IPS DF 19.7 (cell line): Measurements from ENCODE around the gene RPL10A.

Experiments
- DNase-seq: peaks from one replicate; pipeline ENCODE4 v3.0.0-alpha.2; 2013; ENCODE audit warnings: low read depth, low spot score

RPL10A gene

DNA sequence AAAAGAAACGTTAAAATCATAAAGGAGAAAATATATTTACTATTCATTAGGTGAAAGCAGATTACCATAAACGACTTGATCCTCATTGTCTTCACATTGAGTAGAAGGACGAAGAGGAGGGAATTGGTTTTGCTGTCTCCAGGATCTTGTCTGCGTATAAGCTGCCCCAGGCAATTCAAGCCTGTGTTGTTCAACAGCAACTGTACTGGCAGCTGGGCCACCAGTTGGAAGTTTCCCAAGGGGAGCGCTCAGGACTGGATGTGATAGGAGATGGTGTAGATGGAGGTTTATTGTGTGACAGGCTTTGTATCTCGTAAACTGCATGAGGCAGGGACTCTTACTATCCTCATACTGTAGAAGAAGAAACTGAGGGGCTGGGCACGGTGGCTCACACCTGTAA, 20.0 kb upstream of the RPL10A start:
- DNase-seq = no peak

DNA sequence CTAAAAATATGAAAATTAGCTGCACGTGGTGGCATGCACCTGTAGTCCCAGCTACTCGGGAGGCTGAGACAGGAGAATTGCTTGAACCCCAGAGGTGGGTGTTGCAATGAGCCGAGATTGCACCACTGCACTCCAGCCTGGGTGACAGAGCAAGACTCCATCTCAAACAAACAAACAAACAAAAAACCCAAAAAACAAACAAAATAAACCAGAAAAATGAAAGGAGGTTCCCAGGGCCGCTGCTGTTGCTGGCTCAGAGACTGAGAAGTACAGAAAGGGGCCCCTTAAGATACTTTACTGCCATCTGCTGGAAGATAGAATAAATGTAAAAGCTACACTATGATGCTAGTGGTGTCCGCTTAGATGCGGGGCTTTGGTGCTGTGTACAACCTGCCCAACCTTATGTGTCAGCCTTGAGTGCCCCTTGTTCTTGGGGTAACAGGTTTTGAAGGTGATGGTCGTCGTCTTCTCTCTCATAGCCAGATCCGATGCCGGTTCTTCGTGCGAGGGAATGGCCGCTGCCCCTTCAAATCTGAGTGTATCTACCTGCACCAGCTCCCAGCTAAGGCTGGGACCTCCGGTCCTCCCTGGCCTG, 18.8 kb upstream of the RPL10A start:
- DNase-seq = no peak

DNA sequence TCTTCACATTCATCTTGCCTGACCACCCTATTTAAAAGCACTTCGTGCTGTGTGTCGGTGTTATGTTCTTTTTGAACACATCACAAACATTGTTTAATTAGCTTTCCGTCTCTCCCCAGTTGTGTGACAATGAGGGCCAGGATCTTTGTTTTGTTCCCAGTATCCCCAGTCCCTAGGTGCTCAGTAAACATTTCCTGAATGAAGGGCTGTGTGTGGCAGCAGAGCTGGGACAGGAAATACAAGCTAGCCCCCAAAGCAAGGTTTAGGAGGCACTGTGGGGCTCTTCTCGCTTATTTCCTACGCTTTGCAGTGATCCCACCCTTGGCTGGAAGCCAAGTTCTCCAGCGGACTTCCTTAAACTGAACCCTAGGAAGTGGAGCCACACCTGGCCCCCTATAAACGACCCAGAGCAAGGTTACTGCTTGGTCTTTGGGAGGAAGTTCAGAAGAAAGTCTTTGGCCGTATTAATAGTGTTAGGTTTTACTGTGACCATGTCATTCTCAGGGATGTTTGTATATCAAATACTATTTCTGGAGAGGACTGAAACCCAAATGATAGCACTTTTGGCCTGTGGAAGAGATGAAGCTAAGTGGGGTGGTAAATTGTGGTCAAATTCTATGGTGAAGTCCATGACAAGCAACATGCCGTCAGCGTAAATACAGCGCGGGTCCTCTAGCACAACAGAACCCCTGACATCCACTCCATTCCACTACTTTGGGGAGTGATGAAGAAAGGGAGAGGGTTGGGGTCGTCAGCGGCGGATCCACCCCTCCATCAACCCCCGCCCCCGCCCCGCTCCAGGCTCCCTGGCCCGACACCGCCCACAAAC, 16.6 kb upstream of the RPL10A start:
- DNase-seq = no peak

DNA sequence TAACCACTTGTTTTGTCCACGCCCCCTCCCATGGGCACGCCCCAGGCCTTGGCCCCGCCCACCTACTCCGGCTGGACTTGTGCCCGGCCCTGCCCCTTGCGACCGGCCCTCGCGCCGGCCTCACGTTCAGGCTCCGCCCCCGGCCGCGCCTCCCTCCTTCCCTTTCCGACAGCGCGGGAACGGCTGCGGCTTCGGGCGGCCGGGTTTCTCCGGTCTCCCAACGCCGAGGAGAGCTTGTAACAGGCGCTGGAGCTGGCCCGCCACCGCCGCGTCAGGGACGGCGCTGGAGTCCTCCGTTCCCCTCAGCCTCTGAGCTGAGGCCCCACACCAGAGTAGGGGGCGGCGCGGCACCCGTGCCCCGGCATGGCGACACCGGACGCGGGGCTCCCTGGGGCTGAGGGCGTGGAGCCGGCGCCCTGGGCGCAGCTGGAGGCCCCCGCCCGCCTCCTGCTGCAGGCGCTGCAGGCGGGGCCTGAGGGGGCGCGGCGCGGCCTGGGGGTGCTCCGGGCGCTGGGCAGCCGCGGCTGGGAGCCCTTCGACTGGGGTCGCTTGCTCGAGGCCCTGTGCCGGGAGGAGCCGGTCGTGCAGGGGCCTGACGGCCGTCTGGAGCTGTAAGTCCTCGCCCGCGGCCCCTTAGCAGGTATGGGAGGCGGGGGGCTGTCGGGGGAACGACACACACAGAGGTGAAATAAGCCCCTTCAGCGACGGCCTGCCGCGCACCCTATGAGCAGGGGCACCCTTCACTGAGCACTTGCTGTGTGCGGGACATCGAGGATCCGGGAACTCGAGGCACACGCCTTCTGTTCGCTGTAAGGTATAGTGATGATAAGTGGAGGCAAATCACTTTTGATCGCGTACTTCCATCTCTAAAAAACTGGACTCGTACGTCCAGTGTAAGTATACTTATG, 15.8 kb upstream of the RPL10A start, which contains the start of gene FANCE:
TSS of gene FANCE (plus strand) at position 156 of the 908 bp plus-strand sequence. CDS start at position 364, 208 bp downstream.
- no peak for DNase-seq

DNA sequence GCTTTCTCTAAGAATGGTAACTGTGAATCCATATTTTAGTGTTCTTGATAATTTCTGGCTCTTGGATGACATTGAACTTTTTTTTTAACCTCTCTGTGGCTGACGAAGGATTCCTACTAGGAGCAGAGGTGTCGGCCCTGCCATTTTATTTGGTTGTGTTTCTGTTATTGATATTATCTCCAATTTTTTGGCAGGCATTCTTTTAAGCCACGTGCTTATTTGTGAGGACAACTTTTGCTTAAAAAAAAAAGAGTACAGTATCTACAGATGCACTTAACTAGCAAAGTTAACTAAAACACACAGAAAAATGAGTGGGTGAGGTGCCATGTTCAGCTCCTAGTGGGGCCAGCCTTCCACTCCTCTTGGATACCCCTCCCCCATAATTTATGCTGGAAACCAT, 15.0 kb upstream of the RPL10A start:
- DNase-seq = no peak

DNA sequence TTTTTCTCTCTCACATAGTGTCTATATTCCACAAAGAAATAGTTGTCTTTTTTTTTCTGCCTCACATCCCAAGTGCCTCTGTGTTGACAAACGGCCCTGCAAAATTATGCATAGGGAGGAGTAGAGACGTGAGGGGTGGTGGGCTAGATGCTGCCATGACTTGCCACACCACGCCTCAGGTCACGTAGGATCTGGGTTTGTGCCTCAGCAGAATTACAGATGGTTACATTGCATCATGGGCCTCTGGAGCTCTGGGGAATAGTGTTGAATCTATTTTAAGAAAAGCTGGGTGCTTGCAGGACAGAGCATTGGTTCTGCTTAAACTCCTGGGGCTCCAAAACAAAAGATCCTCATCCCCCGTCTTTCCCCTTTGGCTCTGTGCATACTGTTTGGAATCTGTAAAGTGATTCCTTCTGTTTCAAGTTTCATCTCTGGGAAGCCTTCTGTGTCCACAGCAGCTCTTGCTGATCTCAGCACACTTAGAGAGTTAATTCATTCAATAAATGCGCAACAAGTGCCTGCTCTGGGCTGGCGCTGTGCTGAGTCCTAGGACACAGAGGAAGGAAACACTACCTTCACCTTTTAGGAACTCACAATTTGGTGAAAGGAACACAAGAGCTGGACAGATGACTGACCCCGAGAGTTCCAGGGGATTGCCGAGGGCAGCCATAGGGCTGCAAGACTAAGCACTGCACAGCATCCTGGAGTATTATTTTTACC, 13.7 kb upstream of the RPL10A start:
- DNase-seq = no peak

DNA sequence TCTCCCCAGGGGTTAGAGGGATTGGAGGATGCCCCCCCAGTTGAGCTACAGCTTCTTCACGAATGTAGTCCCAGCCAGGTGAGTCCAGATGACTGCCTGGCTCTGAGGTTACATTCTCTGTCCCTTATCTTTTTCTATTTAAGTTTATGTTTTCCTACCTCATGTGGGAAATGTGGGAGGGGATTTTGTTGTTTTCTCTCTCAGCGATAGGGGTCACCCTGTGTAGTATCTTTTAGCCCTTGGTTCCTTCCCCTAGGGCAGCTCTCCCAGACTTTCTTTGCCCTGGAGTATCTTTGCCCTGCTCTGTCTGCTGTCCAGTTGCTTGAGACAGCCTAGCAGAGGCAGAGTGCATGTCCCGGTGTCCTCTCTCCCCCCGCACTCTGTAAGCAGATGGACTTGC, 10.3 kb upstream of the RPL10A start:
- DNase-seq = no peak

DNA sequence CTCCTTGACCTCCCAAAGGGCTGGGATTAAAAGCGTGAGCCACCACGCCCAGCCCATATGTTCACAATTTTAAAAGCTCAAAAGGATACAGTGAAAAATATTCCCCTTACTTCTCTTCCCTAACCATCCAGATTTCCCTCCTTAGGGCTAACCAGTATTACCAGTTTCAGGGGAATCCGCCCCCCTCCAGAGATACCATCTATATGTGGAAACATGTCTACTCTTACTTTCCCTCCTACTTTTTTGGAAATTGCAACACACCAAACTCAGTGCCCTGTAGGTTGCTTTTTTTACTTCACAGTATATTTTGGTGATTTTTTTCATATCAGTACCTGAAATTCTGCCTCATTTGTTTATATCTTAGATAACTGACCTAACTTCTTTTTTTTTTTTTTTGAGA, 6.9 kb upstream of the RPL10A start:
- no peak for DNase-seq

DNA sequence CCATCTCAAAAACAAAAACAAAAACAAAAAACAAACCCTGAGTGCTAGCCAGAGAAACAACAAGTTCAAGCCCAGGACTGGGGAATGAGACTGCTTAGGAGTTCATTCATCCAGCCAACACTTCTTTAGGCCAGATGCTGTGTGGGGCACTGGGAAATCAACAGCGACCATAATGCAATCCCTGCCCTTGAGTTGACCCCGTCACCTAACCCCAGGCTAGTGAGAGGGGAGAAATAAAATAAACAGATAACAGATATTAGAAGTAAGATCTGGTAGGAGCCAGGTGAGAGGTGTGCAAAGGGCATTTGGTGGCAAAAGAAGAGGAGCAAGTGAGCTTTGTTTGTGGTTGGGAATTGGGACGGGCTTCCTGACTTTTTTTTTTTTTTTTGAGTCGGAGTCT, 4.9 kb upstream of the RPL10A start:
- no peak for DNase-seq

DNA sequence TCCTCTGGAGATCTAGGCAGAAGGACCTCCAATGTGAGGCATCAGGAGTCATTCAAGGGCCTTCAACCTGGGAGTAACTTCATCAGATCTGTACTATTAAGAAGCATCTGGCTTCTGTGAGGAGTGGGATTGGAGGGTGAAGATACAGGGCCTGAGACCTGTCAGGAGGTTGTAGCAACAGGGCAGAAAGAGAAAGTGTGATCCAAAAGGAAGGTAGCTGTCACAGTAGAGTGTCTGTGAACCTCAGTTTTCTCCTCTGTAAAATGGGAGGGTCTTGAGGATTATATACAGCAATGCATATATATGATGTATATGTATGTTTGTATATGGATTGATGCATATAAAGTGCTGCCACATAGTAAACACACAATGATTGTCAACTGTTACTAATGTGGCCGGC, 2.6 kb upstream of the RPL10A start:
- no peak for DNase-seq

DNA sequence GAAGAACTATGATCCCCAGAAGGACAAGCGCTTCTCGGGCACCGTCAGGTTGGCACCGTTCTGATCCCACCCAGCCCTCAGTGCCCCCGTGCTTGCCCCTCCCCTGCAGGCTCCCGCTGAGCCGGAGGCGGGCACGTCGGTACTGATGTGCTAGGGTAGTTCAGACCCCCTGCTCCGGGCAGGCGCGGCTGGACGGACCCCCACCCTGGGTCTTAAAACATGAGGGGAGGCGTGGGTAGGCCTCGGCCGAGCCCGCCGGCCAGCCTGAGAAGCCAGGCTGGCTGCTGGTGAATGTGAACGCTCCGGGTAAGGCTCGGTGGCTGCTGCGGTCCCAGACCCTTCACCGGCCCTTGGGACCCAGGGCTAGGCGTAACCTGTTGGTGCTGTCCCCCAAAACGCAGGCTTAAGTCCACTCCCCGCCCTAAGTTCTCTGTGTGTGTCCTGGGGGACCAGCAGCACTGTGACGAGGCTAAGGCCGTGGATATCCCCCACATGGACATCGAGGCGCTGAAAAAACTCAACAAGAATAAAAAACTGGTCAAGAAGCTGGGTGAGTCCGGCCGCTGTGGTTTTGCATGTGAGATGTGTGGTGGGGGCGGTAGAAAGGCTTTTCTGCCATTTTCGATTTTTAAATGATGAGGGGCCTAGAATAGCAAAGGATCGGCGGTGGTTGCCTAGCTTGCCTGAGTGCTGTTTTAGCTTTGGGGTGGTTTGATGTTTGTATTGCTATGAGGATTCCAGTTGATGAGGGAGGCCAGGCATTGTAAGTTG, 964 bp downstream of the RPL10A start:
- DNase-seq = no peak

DNA sequence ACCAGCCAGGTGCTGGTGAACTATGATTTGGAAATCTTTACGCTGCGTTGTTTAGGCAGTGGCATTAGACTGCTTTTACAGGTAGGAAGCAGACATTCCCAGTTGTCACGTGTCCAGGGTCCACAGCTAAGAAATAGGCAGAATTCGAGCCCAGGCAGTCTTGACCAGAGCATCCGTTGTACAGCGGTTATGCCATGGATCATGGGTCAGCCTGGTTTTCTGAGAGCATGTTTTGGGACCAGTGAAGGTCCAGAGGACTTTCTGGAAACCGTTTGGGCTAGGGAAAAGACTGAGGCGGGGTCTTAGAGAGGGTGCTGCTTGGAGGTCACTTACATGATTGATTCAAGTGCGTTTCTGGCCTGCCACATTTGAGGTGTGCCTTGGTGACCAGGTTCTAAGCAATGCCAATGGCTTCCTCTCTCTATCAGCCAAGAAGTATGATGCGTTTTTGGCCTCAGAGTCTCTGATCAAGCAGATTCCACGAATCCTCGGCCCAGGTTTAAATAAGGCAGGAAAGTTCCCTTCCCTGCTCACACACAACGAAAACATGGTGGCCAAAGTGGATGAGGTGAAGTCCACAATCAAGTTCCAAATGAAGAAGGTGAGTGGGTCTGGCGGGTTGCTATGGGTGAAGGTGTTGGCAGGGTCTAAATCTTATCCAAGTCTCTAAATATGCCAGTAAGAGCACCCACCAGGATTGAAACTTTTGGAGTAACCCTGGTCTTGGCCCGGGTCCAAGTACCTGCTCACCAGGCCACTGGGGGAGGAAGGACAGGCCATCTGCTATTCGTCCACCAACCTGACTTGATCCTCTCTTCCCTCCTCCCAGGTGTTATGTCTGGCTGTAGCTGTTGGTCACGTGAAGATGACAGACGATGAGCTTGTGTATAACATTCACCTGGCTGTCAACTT, 1.8 kb downstream of the RPL10A start:
- no peak for DNase-seq

DNA sequence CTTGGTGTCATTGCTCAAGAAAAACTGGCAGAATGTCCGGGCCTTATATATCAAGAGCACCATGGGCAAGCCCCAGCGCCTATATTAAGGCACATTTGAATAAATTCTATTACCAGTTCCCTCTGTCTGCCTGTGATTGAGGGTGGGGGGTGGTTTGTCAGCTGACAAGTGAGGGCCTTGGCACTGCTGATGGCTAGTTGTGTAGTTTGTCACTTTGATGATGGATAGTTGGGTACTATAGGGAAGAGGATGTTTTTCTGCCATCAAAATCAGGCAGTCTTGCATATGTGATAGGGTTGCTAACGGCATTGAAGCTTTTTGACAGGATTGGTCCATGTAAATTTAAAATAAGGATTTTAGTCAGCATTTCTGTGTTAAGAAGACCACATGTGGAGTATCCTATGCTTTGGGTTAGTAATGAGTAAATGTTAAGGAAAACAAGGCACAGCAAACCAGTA, 2.5 kb downstream of the RPL10A start:
- no peak for DNase-seq

DNA sequence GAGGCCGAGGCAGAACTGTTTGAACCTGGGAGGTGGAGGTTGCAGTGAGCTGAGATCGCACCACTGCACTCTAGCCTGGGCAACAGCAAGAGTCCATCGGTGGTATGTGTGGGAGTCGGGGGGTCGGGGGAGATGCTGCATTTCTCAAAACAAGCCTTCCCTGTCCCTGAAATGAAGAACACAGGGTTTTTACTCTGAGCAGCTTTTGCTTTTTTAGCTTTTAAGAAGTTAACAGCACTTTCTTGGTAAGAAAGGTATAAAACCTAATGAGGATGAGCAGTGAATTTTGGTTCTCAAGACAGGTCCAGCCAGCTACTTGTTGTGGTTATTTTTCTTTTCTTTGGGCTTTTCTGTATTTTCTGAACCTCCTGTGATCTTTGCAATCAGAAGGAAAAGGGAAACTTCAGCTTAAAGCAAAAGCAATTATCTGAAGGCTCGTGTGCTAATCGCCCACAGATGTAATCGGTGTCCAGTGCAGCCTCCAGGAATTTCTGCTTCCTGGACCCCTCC, 3.7 kb downstream of the RPL10A start:
- no peak for DNase-seq

DNA sequence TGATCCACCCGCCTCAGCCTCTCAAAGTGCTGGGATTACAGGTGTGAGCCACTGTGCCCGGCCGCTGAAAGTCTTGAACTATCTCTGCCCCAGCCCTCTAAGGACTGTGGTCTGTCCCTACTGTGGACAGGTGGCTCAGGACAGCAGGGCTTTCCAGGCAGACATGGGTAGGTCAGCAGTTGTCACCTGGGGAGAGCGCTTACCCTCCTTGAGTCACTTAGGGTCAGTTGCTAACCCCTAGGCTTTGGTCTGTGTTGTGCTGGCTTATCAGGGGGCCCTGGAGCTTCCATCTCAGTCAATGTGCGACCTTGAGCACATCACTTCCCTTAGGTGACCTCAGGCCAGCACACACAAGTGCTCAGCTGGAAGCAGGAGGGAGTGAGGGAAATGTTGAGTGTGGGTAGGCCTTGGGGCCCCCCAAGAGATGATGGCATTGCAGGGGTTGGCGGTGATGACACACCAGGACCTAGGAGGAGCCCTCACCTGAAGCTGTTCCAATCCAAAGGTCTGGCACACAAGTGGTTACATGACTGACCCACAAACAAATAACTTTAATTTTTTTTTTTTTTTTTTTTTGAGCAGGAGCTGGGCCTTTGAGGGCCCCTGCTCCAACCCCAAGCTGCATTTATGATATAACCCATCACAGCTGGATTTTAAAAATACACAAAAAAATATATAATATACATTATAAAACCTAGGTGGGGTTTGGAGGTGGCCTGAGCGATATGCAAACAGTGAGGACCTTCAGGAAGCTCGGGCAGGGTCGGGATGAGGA, 5.1 kb downstream of the RPL10A start:
- DNase-seq = no peak

DNA sequence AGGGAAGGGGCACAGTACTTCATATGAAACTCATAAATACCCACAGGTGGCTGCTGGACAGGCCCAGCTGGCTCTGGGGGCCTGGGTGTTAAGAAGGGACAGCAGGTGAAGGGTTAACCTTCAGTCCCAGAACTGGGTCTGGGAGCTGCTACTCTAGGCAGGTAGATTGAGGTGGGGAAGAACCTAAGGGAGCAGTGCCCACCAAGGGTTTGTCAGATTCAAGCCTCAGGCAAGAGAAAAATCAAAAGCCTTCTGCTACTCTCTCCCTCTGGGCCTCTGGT, 5.6 kb downstream of the RPL10A start:
- no peak for DNase-seq

DNA sequence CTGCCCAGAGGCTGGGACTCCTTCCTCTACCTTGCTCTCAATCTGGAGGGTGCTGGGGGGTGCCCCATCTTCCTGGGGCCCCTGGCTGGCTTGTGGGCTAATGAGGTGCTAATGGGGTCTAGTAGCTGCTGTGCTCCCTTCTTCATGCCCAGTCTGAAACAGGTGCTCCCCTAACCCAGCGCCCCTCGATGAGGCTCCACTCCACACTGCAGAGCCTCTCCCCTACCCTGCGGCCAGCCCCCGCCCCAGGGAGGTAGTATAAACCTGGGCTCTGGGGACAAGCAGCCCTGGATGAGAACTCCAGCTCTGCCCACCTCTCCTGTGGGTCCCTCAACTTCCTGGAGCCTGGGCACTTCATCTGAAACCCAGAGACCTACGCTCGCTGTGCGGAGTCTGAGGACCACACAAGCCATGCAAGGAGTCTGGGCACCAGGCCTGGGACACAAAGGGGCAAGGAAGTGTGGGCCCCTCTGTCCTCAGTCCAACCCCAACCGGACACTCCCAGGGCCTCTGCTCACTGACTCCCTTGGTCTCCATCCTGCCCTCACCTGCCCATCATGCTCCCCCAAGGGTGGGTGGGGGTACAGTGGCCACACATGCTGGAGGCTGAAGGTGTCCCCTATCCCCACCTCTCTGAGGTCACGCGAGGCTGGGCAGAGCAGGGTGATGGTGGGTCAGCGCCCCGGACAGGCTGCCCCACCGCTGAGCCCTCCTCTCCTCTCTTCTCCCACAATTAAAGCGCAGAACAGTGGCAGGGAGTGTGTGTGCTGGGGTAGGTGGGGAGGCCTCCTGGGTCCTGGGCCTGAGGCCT, 6.1 kb downstream of the RPL10A start:
- DNase-seq = no peak

DNA sequence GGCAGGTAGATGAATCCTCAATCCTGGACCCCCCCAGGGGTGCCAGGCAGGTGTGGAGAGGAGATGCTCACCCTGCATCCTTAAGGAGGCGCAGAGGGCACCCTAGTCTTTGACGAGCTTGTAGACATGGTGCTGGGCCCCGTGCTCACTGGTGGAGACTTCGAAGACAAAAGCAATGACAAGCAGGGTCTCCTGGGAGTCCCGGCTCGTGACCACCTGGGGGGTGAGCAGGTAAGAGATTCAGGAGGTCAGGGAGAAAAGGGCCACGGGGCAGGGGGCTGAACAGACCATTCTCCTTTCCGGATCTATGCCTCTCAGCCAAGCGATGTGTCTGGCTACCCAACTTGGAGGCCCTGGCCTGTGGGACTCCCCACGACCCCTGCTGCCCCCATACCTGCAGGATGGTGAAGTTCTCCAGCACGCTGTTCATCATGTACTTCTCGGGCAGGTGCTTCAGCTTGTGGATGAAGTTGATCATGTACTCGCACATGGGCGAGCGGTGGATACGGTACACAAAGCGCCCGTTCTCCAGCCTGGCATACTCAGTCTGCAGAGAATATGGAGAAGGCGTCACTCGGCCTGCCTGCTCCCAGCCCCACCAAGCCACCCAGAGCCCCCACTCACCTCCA, 6.9 kb downstream of the RPL10A start:
- DNase-seq = no peak
